ENCODE data around the gene PDP2. TPM values are rescaled to one million over a fixed set of nuclear protein-coding genes. Genes with fewer than 3 reads are reported as not detected.
A peak's percentile ranks its signal among the peaks of the same experiment; 100 is the strongest.

PDP2 gene
- total and polyA plus RNA-seq, 10 donors = 1.0 to 9.6 (median 5.6) TPM

DNA sequence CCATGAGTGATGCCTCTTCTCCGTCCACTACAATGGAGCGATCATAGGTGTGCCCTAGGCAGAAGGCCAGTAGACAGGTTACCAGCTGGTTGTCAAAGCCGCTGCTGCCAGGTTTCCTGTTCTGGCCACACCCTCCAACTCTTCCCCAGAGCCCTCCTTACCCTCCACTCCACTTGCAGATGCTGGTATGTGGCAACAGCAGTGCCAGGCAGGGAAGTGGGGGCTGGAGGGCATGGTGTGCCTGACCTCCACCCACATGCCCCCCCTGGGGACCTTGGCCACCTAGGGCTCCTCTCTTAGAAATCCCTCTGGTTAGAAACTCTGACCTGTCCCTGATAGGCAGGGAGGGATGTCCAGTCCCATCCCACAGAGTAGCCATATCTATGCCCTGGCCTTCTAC lies 43.6 kb downstream of the PDP2 start:
- H3K27ac ChIP-seq = no peak overlapping the region

GRCh38 chr16:66924527-66925321 lies 44.4 kb downstream of the PDP2 start:
- WGBS, 5 donors = 9 to 37% (median 11%) methylated on average over 17 to 72 of the region's 72 CpGs
- Histone ChIP-seq H3K4me3 (peak overlapping the region; percentile 33 to 72 (median 42)), H3K4me1 (peaks cover 5 to 35% (median 17%) of the 10 kb centered on the region in 6 donors), H3K36me3 (no peaks in the 10 kb centered on the region), H3K27me3 (replicated peaks in 1 of 7) (peaks cover 0 to 68% (median 27%) of the 10 kb centered on the region in 7 donors), H3K27ac (peak overlapping the region in 3 of 8 donors; percentile 8 to 49 (median 42)), H3K9me3 (no peaks in the 10 kb centered on the region)
- intact Hi-C loops (cut with DNase I; ENCODE audit: low total_unique reads) = no loop called here
- TF ChIP-seq, protein P1, sequence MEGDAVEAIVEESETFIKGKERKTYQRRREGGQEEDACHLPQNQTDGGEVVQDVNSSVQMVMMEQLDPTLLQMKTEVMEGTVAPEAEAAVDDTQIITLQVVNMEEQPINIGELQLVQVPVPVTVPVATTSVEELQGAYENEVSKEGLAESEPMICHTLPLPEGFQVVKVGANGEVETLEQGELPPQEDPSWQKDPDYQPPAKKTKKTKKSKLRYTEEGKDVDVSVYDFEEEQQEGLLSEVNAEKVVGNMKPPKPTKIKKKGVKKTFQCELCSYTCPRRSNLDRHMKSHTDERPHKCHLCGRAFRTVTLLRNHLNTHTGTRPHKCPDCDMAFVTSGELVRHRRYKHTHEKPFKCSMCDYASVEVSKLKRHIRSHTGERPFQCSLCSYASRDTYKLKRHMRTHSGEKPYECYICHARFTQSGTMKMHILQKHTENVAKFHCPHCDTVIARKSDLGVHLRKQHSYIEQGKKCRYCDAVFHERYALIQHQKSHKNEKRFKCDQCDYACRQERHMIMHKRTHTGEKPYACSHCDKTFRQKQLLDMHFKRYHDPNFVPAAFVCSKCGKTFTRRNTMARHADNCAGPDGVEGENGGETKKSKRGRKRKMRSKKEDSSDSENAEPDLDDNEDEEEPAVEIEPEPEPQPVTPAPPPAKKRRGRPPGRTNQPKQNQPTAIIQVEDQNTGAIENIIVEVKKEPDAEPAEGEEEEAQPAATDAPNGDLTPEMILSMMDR (IDR thresholded peaks at IDR 0.05 in 8 of 11, conservative IDR thresholded peaks at IDR 0.05 in 3 of 11) = peak in 5 of 11 experiments; percentile 23 to 48 (median 45)
- no peak for TF ChIP-seq POLR2A (IDR thresholded peaks at IDR 0.05)
- no peak for DNase-seq

More for the DNA sequence above, 43.6 kb downstream of the PDP2 start:
- peaks cover 0 to 76% (median 27%) of the 10 kb centered on the region in 7 donors for H3K27me3 ChIP-seq (replicated peaks in 1 of 7)
- H3K4me3 ChIP-seq = peak overlapping the region in 2 of 8 donors; percentile 53 to 72
- peaks cover 5 to 35% (median 17%) of the 10 kb centered on the region in 6 donors for H3K4me1 ChIP-seq
- 44 to 69% (median 55%) methylated on average over 3 of the region's 3 CpGs for WGBS, 5 donors
- TF ChIP-seq POLR2AphosphoS5 (IDR thresholded peaks at IDR 0.05) = no peak
- TF ChIP-seq, protein P1 (IDR thresholded peaks at IDR 0.05 in 8 of 11, conservative IDR thresholded peaks at IDR 0.05 in 3 of 11) = no peak
- TF ChIP-seq POLR2A (IDR thresholded peaks at IDR 0.05) = no peak
- H3K9me3 ChIP-seq = no peaks in the 10 kb centered on the region
- no peaks in the 10 kb centered on the region for H3K36me3 ChIP-seq
- no peak for DNase-seq
- intact Hi-C loops (cut with DNase I; ENCODE audit: low total_unique reads) = no loop called here

- Histone ChIP-seq H3K36me3 (peaks cover 0 to 5% (median 0%) of the 10 kb centered on the region in 6 donors), H3K4me1 (peaks cover 5 to 35% (median 17%) of the 10 kb centered on the region in 6 donors), H3K9me3 (no peaks in the 10 kb centered on the region), H3K27me3 (replicated peaks in 1 of 7) (peaks cover 0 to 61% (median 27%) of the 10 kb centered on the region in 7 donors), H3K4me3 (peak within 1 kb of the TSS; percentile 33 to 72 (median 42)), H3K27ac (peak within 1 kb of the TSS in 4 of 8 donors; percentile 8 to 49 (median 31))
- intact Hi-C loops (cut with DNase I; ENCODE audit: low total_unique reads) = no loop called here
- TF ChIP-seq POLR2AphosphoS5 (IDR thresholded peaks at IDR 0.05) = peak; percentile 38 to 60 (median 55)
- TF ChIP-seq, protein P1 (IDR thresholded peaks at IDR 0.05 in 8 of 11, conservative IDR thresholded peaks at IDR 0.05 in 3 of 11) = no peak
- 7 to 11% (median 8%) methylated on average over 20 to 42 of the region's 42 CpGs for WGBS, 5 donors
- DNase-seq = no peak
Measured at GRCh38 chr16:66925322-66925840, 45.1 kb downstream of the PDP2 start, which contains the start of gene RRAD. Gene RRAD, minus strand, starts transcription at chr16:66925535. Its CDS starts 356 bp downstream, at chr16:66925179.
